Measurements from ENCODE around the gene ZBTB4.

The ZBTB4 gene

DNA sequence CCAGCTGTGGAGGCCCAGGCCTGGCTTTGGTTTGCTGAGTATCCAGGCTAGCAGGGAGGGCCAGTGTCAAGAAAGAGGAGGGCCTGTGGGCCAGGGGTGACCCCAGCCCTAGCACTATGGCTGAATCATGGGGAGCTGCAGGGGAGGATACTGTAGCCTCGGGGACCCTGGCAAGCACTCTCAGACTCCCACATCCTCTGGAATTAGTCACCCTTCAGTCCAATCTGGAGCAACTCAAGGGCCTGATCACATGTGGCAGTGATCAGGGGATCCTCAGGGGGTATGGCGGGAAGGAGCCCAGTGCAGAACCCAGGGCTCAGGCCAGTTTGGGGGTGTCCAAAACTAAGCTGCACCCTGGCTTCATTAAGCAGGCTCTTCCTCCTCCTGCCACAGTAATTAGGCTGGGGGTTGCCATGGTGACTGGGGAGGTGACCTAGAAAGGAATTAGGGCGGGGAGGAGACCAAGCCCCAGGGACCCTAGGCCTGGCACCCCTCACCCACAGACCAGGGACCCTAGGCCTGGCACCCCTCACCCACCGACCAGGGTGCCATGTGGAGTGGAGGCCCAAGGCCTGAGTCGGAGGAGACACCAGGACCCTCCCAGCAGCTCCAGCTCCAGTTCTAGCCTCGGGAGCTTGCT, 66.0 kb downstream of the ZBTB4 start:
- Histone ChIP-seq H3K9me3 (ENCODE audit: insufficient read depth, low read length, severe bottlenecking) (no peaks in the 10 kb centered on the region), H4K20me1 (ENCODE audit: insufficient read depth, low read length) (0 out of 2 replicates have a peak, but pooled peaks cover 2% of the 10 kb centered on the region), H3K79me2 (ENCODE audit: insufficient read depth, low read length) (no peaks in the 10 kb centered on the region), H3K4me1 (ENCODE audit: insufficient read depth, low read length) (no peaks in the 10 kb centered on the region), H3K9ac (ENCODE audit: low read depth, low read length) (no peak overlapping the region), H3K4me3 (ENCODE audit: low read depth in 1 of 2, low read length in 2 of 2) (no peak overlapping the region), H3K36me3 (ENCODE audit: insufficient read depth, low read length) (peaks cover 22% of the 10 kb centered on the region), H3K27me3 (ENCODE audit: insufficient read depth, low read length, poor library complexity) (no peaks in the 10 kb centered on the region), H3K27ac (ENCODE audit: low read length) (no peak overlapping the region), H3K4me2 (ENCODE audit: insufficient read depth, low read length) (no peak overlapping the region), H2AFZ (ENCODE audit: low read depth, low read length) (no peak overlapping the region)
- TF ChIP-seq, protein P1, sequence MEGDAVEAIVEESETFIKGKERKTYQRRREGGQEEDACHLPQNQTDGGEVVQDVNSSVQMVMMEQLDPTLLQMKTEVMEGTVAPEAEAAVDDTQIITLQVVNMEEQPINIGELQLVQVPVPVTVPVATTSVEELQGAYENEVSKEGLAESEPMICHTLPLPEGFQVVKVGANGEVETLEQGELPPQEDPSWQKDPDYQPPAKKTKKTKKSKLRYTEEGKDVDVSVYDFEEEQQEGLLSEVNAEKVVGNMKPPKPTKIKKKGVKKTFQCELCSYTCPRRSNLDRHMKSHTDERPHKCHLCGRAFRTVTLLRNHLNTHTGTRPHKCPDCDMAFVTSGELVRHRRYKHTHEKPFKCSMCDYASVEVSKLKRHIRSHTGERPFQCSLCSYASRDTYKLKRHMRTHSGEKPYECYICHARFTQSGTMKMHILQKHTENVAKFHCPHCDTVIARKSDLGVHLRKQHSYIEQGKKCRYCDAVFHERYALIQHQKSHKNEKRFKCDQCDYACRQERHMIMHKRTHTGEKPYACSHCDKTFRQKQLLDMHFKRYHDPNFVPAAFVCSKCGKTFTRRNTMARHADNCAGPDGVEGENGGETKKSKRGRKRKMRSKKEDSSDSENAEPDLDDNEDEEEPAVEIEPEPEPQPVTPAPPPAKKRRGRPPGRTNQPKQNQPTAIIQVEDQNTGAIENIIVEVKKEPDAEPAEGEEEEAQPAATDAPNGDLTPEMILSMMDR (IDR thresholded peaks at IDR 0.05; ENCODE audit: borderline replicate concordance, extremely low read depth, low read length, poor library complexity, severe bottlenecking) = no peak
- TF ChIP-seq EZH2 (IDR thresholded peaks at IDR 0.05; ENCODE audit: borderline replicate concordance, low read depth, low read length, severe bottlenecking) = no peak
- ATAC-seq (ENCODE audit: insufficient read depth, low read depth) (no peak), DNase-seq (no peak)

DNA sequence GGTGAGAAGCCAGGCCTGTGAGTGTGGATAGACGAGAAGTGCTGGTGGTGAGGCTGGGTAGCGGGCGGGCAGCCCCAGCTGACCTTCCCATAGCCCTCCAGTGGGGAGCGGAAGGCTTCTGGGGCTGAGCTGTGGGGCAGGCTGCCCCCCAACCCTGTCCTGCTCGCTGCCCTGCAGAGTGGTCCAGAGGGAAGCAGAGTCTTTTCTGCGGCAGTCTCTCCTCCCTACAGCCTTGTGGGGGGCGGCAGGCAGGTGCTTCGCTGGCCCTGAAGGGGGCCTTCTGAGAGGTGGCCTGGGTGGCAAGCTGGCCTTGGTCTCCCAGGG, 68.0 kb downstream of the ZBTB4 start:
- Histone ChIP-seq H3K9ac (ENCODE audit: low read depth, low read length) (no peak overlapping the region), H3K79me2 (ENCODE audit: insufficient read depth, low read length) (no peaks in the 10 kb centered on the region), H2AFZ (ENCODE audit: low read depth, low read length) (no peak overlapping the region), H3K27me3 (ENCODE audit: insufficient read depth, low read length, poor library complexity) (no peaks in the 10 kb centered on the region), H4K20me1 (ENCODE audit: insufficient read depth, low read length) (0 out of 2 replicates have a peak, but pooled peaks cover 2% of the 10 kb centered on the region), H3K4me2 (ENCODE audit: insufficient read depth, low read length) (no peak overlapping the region), H3K4me3 (ENCODE audit: low read depth in 1 of 2, low read length in 2 of 2) (no peak overlapping the region), H3K9me3 (ENCODE audit: insufficient read depth, low read length, severe bottlenecking) (no peaks in the 10 kb centered on the region), H3K36me3 (ENCODE audit: insufficient read depth, low read length) (peaks cover 23% of the 10 kb centered on the region), H3K27ac (ENCODE audit: low read length) (no peak overlapping the region), H3K4me1 (ENCODE audit: insufficient read depth, low read length) (no peaks in the 10 kb centered on the region)
- TF ChIP-seq EZH2 (IDR thresholded peaks at IDR 0.05; ENCODE audit: borderline replicate concordance, low read depth, low read length, severe bottlenecking) = no peak
- TF ChIP-seq, protein P1 (IDR thresholded peaks at IDR 0.05; ENCODE audit: borderline replicate concordance, extremely low read depth, low read length, poor library complexity, severe bottlenecking) = no peak
- ATAC-seq (ENCODE audit: insufficient read depth, low read depth) = no peak
- DNase-seq = no peak

DNA sequence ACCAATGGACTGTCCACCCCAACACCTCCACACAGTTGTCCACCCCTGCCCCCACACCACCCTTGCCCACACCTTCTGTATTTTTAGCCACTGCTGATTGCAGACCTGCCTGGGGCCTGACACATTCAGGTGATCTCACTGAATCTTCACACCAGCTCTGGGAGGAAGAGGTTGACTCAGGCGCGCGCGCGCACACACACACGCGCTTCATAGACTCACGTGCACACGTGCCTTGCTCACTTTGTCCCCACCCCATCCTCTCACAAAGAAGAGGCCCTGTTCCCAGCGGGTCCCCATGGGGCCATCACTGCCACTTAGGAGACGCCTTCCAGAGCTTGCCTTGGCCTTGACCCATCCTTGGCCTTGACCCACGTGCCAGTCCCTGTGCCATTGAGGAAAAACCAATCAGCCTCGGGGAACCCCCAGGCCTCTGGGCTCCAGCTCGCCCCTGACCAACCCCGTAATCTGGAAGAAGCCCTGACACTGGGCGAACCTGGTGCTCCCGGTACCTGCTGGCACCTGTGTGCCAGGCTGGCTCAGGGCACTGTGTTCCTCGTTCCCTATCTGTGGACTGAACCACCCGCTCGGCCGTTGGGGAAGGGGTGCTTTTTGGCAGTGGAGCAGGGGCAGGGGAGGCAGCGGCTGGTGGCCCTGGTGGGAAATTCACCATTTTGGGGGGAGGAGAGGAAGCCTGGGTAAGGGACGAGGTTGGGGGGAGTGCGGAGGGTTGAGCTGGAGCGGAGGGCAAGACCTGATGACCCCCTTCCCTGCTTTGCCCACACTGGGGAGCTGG, 68.6 kb downstream of the ZBTB4 start:
- DNase-seq (no peak), ATAC-seq (ENCODE audit: insufficient read depth, low read depth) (no peak)
- no peak overlapping the region for H3K4me3 ChIP-seq (ENCODE audit: low read depth in 1 of 2, low read length in 2 of 2)
- H4K20me1 ChIP-seq (ENCODE audit: insufficient read depth, low read length) = 0 out of 2 replicates have a peak, but pooled peaks cover 2% of the 10 kb centered on the region
- TF ChIP-seq, protein P1 (IDR thresholded peaks at IDR 0.05; ENCODE audit: borderline replicate concordance, extremely low read depth, low read length, poor library complexity, severe bottlenecking) = no peak
- no peak for TF ChIP-seq EZH2 (IDR thresholded peaks at IDR 0.05; ENCODE audit: borderline replicate concordance, low read depth, low read length, severe bottlenecking)
- H3K9ac ChIP-seq (ENCODE audit: low read depth, low read length) = no peak overlapping the region
- peaks cover 23% of the 10 kb centered on the region for H3K36me3 ChIP-seq (ENCODE audit: insufficient read depth, low read length)
- no peaks in the 10 kb centered on the region for H3K27me3 ChIP-seq (ENCODE audit: insufficient read depth, low read length, poor library complexity)
- H3K27ac ChIP-seq (ENCODE audit: low read length) = no peak overlapping the region
- H3K79me2 ChIP-seq (ENCODE audit: insufficient read depth, low read length) = no peaks in the 10 kb centered on the region
- H3K4me2 ChIP-seq (ENCODE audit: insufficient read depth, low read length) = no peak overlapping the region
- peaks cover 5% of the 10 kb centered on the region for H3K4me1 ChIP-seq (ENCODE audit: insufficient read depth, low read length)
- H3K9me3 ChIP-seq (ENCODE audit: insufficient read depth, low read length, severe bottlenecking) = no peaks in the 10 kb centered on the region
- H2AFZ ChIP-seq (ENCODE audit: low read depth, low read length) = no peak overlapping the region
